HG02852 (cell line): ENCODE measurements around the gene SH2B3.
"Not testable (repeated sequence)": the region's sequence is repeated elsewhere in the genome, so short reads cannot be mapped to it uniquely, and the experiment has no call there.

ENCODE experiments used
- ATAC-seq: cut with Tn5 transposase; IDR thresholded peaks from one replicate; pipeline ENCODE4 v1.9.1; 2021; ENCODE audit warnings: mild to moderate bottlenecking, moderate library complexity; ENCODE audit not compliant: unreplicated experiment

Gene SH2B3

DNA sequence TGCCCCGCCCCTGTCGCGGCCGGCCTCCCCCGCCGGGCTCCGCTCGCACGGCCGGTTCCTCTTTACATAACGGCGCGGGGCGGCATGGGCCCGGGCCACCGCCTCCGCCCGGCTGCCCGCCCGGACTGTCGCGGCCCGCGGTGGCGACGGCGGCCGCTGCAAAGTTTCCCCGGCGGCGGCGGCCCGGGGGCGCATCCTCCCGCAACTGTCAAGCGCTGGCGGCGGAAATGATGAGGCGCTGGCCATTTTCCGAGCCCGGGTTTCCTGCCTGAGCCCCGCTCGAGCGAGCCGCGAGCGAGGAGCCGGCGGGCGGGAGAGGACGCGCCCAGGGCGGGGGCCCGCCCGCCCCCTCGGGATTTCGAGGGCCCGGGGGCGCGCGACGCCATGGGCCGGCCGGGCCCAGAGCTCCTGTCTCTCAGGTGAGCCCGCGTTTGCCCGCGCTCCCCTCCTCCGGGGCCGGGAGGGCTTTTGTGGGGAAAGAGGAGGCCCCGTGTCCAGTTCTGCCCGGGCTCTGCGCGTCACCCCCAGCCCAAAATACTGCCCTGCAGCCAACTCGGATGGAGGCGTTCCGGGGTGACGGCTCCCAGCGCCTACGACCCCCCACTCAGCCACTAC, at the start of gene SH2B3:
Gene SH2B3, plus strand, starts transcription at position 65 of the 615 bp plus-strand sequence. CDS start 12,223 bp downstream, outside the sequence.
- ATAC-seq = peak; percentile 4

- no peak for ATAC-seq
Observed at GRCh38 chr12:111359231-111359913, 46.4 kb upstream of the SH2B3 start.

- ATAC-seq = no peak
Observed at GRCh38 chr12:111359914-111360276, 45.8 kb upstream of the SH2B3 start.

DNA sequence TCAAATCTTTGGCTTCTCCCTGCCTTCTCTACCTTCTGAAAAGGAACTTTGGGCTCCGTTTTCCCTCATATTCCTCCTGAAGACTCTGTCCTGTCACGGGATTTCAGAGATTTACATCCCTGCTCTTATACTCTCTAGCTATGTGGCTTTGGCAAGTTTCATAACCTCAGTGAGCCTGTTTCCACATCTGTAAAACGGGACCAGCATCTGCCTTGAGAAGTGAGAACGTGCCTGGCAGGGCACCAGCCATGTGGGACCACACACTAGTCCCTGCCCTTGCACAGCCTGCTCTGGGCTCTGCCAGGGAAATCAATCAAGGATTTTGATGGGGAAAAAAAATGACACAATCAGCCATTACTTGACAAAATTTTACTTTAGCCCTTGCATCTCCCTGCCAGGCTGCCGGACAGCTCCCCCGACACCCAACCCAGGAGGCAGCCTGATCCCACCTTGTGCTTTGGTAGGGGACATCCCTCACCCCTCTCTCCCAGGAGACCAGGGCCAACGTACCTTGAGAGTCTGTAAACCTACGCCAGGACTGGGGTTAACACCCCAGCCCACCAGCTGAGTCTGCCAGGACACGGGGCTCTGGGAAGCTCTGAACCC, 45.3 kb upstream of the SH2B3 start:
- ATAC-seq = no peak

DNA sequence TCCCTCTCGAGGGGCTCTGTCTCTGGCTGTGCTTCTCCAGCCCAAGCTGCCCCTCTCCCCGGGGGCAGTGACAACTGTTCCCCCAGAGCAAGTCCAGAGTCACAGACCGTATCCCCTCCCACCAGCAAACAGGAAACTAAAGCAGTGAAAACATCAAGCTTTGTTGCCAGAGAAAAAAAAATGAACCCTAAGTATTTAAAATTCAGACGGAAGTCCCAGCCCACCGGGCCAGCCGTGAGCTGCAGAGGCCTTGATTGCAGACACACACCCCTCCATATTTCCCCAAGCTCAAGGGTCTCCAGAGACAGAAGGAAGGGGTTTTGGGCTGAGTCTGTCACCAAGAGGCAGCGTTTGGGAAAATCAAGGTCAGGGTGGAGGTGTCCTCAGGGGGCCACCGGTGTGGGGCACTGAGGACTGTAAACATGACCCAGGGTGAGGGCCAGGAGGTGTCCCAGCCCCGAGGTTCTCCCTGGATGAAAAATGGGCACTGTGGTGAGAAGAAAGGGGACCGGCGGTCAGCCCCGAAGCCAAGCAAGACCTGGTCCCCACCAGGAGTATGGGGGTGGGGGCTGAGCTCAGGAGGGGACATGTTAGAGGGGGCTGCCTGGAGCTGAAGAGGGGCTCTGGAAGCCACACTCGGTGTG, 44.5 kb upstream of the SH2B3 start:
- no peak for ATAC-seq

- ATAC-seq = no peak
Observed at GRCh38 chr12:111361717-111362576, 43.8 kb upstream of the SH2B3 start.

- ATAC-seq = no peak
Observed at GRCh38 chr12:111362687-111363475, 42.8 kb upstream of the SH2B3 start.

GRCh38 chr12:111363578-111363977, 42.1 kb upstream of the SH2B3 start:
- no peak for ATAC-seq

GRCh38 chr12:111366075-111366474, 39.6 kb upstream of the SH2B3 start:
- no peak for ATAC-seq

DNA sequence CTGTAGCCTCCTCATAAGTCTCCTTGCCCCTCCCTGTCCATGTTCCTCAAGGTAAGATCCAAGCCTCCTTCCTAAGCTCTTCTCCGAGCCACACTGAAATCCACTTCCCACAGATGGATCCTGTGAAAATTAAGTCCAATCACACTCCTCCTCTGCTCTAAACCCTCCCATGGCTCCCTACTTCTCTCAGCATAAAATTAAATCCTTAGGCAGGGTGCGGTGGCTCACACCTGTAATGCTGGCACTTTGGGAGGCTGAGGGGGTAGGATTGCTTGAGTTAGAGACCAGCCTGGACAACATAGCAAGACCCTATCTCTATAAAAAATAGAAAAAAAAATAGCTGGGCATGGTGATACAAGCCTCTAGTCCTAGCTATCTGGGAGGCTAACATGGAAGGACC, 39.1 kb upstream of the SH2B3 start:
- no peak for ATAC-seq

GRCh38 chr12:111367661-111368221, 38.0 kb upstream of the SH2B3 start:
- no peak for ATAC-seq

DNA sequence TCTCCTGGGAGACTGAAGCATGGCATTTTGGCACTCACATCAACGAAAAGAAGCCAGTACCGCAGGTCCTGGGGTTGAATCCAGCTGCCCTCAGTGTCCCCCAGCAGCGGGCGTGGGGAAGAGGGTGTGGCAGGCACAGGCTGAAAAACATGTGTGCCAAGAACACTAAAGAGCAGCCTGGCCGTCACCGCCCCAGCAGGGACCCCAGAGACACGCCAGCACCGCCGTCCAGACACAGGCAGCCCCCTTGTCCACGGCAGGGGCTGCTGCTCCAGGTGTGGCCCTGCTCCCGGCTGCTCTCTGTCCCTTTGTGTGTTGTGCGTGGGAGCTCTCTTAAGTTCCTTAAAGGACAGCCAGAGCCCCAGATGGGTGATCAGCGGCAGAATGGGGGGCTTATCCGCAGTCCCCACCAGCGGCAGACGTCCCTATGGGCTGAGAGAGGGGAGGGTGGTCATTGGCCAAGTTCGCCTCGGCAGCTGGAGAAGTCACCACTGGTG, 37.4 kb upstream of the SH2B3 start:
- peak; percentile 7 for ATAC-seq

DNA sequence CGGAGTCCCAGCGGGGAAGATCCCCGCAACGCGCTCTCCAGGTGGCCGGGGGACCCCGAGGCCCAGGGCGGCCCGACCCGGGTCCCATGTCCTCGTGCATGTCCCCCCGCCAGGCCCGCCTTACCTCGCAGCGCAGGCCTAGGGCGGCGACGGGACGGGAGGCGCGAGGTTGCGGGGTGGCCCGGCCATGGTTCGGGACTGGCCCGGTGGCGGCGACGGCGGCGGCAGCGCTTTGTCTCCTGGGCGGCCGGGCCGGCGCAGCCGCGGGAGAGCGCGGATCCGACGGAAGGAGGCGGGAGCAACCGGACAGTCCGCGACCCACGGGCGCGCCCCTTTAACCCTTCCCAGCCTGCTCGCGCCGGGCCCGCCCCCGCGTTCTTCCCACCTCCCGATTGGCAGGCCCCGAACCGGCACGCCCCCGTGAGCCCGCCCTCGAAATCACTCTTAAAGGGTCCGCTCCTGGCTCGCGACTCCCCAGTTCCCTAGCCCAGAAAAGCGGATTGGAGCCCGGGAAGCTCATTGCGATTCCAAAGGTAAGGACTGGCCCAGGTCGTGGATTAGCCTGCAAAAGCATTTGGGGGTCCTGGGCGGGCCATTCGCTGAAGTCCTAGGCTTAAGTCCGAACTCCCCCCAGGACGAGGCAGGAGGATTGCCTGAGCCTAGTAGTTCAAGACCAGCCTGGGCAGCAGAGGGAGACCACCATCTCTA, 36.8 kb upstream of the SH2B3 start, which contains the start of gene PHETA1:
Gene PHETA1, minus strand, starts transcription at position 308 of the 708 bp plus-strand sequence. CDS start 5,668 bp downstream, outside the sequence.
- ATAC-seq = peak; percentile 98

DNA sequence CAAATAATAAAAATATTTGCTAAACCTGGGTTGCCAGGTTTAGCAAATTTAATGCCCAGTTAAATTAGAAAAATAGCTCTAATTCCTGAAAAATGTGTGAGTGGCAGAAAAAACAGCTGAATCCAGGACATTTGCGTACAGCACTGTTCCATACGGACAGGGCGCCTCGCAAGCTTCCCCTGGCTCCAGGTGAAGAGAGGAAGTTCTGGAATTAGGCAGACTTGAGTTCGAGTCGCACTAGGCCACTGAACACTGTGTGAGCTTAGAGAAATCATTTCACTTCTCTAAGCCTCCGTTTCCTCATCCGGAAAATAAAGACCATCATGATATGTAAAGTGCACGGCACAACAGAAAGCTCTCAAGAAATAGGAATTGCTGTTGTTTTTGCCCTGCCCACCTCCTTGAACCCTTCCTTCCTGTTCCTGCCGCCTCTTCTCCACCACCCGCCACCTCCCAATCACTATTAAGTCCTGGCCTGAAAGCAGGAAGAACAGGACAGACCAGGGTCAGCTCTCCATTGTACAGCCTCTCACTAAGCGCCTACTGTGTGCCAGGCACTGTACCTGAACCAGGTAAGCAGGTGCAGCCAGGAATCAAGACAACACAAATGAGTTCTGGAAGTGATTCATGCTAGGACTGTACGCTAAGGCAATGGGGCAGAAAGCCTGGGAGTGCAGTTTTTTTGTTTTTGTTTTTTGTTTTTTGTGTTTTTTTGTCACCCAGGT, 36.1 kb upstream of the SH2B3 start:
- ATAC-seq = no peak

GRCh38 chr12:111373231-111373630, 32.5 kb upstream of the SH2B3 start:
- ATAC-seq = not testable (repeated sequence)

DNA sequence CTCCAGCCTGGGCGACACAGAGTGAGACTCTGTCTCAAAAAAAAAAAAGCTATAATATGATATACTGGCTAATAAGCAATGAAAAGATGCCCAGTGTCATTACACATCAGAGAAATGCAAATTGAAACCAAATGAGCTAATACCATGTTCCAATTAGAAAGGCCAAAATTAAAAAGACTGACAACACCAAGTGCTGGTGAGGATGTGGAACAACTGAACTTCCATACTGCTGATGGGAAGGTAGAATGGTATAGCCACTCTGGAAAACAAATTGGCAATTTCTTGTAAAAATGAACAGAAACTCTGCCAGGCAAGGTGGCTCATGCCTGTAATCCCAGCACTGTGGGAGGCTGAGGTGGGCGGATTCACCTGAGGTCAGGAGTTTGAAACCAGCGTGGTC, 28.3 kb upstream of the SH2B3 start:
- no peak for ATAC-seq

DNA sequence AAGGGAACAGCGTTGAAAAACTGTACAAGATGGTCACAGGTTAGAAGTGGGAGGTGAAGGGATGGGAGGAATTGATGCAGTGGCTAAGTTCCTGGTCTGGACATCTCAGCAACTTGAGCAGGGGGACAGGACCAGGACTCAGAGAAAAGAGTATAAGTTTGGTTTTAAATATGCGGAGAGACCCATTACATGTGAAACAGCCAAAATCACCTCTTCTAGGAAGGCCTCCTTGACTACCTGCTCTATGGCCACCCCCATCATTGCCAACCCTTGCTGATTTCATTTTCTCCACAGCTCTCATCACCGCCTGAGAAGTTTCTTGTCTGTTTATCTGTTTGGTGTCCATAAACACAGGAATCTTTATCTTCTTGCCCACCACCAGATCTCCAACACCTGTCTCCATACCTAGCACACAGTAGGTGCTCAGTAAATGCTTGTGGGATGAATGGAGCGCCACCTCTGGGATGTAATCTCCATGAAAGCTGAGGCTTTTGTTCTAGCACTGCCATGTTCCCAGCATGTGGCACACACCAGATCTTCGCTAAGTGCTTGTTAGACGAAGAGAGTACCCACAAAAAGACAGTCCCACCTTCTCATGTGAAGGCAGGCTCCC, 25.7 kb upstream of the SH2B3 start:
- ATAC-seq = no peak

GRCh38 chr12:111384596-111384995, 21.1 kb upstream of the SH2B3 start:
- ATAC-seq = no peak
